CD8-positive, alpha-beta memory T cell (primary cell): ENCODE measurements around the gene PRRG3. TPM values are rescaled to one million over a fixed set of nuclear protein-coding genes. Genes with fewer than 3 reads are reported as not detected.
A peak's percentile ranks its signal among the peaks of the same experiment; 100 is the strongest.

Source experiments
- CTCF ChIA-PET: fragments of 350-600 bp; sonication (Branson Sonifier 250); formaldehyde crosslinking; loops from one replicate; lab custom pipeline; 2021; ENCODE audit warnings: antibody characterized with exemption; lab: Charles Lee
- POLR2A ChIA-PET: fragments of 350-600 bp; sonication (Branson Sonifier 250); formaldehyde crosslinking; loops from one replicate; lab custom pipeline; 2021; ENCODE audit warnings: antibody characterized with exemption; lab: Charles Lee
- DNase-seq, 5 donors: peaks; one replicate each; pipeline versions ENCODE4 v3.0.0 to v3.0.0-alpha.2; 2020 to 2022; ENCODE audit warnings: mixed read lengths in 1 of 5
- H3K27ac ChIP-seq: one replicate; pipeline ENCODE4 v1.7.0; 2013; ENCODE audit warnings: low read depth, mild to moderate bottlenecking, low read length, moderate library complexity
- H3K27me3 ChIP-seq: 2 replicates; pipeline ENCODE4 v1.7.0; 2013; ENCODE audit warnings: low read length, mild to moderate bottlenecking; ENCODE audit not compliant: insufficient read depth, poor library complexity, severe bottlenecking
- H3K36me3 ChIP-seq: 2 replicates; pipeline ENCODE4 v1.7.0; 2013; ENCODE audit warnings: mild to moderate bottlenecking, low read length, moderate library complexity; ENCODE audit not compliant: insufficient read depth
- H3K4me1 ChIP-seq: 2 replicates; pipeline ENCODE4 v1.7.0; 2013; ENCODE audit warnings: mild to moderate bottlenecking, low read length, moderate library complexity; ENCODE audit not compliant: insufficient read depth
- H3K4me3 ChIP-seq: 2 replicates; pipeline ENCODE4 v1.7.0; 2013; ENCODE audit warnings: mild to moderate bottlenecking, low read length
- H3K9me3 ChIP-seq: 2 replicates; pipeline ENCODE4 v1.7.0; 2013; ENCODE audit warnings: mild to moderate bottlenecking, low read length
- H3K27ac Mint-ChIP-seq, 8 donors: one replicate each; pipeline ENCODE4 v1.8.0; 2020 to 2021; ENCODE audit warnings: mixed read lengths in 8 of 8, mild to moderate bottlenecking in 6 of 8, inconsistent platforms in 3 of 8, moderate library complexity in 3 of 8
- H3K27me3 Mint-ChIP-seq, 2 donors: one replicate each; pipeline ENCODE4 v1.8.0; 2020 to 2021; ENCODE audit warnings: mixed read lengths in 2 of 2, mild to moderate bottlenecking in 1 of 2, moderate library complexity in 1 of 2
- H3K36me3 Mint-ChIP-seq, 3 donors: one replicate each; pipeline ENCODE4 v1.8.0; 2020 to 2021; ENCODE audit warnings: mixed read lengths in 3 of 3, inconsistent platforms in 1 of 3, mild to moderate bottlenecking in 1 of 3
- H3K4me1 Mint-ChIP-seq, 3 donors: one replicate each; pipeline ENCODE4 v1.8.0; 2020 to 2021; ENCODE audit warnings: mixed read lengths in 3 of 3, inconsistent platforms in 1 of 3, mild to moderate bottlenecking in 1 of 3
- H3K4me3 Mint-ChIP-seq, 7 donors: one replicate each; pipeline ENCODE4 v1.8.0; 2020 to 2021; ENCODE audit warnings: mixed read lengths in 7 of 7, mild to moderate bottlenecking in 6 of 7, moderate library complexity in 4 of 7, inconsistent platforms in 2 of 7
- H3K9me3 Mint-ChIP-seq, 5 donors: one replicate each; pipeline ENCODE4 v1.8.0; 2020 to 2022; ENCODE audit warnings: mixed read lengths in 5 of 5, mild to moderate bottlenecking in 3 of 5, moderate library complexity in 2 of 5, inconsistent platforms in 1 of 5
- polyA plus RNA-seq: library from polyadenylated mRNA; unstranded; fragments of 300-500 nt; fragmentation: Illumina TruSeq; gene quantifications from one replicate; pipeline ENCODE4 v1.2.3, GENCODE V29; 2021
- total RNA-seq, 2 experiments: library from RNA; stranded (reverse); gene quantifications; one replicate each; pipeline ENCODE4 v1.2.3, GENCODE V29; 2021

PRRG3 gene
- total RNA-seq (not detected), polyA plus RNA-seq (not detected)

DNA sequence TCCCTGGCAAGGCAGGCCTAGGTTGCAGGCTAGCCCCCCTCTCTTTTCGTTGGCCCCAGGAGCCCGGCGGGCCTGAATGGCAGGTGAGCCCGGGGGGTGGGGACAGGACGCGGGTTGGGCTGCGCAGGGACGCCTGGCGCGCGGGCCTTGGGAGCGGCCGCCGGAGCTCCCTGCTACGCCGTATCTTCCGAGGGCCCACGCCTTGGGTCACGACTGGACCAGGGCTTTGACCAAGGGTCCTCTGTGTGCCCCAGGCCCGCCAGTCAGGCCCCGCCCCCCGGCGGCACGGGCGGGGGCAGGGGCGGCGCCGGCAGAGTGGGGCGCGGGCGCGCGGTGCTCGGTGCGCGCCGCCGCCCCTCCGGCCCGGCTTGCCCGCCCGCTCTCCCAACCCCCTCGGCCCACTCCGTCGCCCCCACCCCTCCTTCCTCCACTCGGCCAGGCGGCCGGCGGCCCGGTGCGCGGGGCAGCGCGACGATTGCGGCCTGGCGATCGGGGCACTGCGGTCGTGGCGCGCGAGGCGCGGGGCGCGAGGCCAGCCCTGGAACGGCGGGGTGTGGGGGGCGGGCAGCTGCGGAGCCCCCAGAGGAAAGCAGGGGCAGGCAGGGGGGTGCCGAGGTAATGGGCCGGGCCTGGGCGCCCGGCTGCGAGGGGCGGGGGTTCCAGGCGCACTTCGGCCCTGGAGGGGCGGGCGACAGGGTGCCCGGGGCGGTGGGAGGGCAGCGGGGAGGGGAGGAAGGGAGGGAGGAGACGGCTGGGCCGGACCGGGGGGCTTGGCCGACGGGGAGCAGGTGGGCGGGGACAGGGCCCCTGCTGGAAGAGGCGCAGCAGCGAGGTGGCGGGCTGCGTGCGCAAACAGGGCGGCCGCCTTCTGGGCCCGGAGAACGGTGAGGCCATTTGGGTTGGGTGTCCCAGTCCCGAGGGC lies at the start of gene PRRG3:
Gene PRRG3 (plus strand): TSS at position 798 of the 922 bp plus-strand sequence. CDS start 3,357 bp downstream, outside the sequence.
- ChIA-PET CTCF (no interaction called here), POLR2A (no interaction called here)
- no peaks in the 10 kb centered on the region for H3K27me3 ChIP-seq
- H3K27me3 Mint-ChIP-seq = peaks cover 12 to 13% of the 10 kb centered on the region in 2 donors
- H3K4me3 Mint-ChIP-seq = no peak within 1 kb of the TSS
- no peak within 1 kb of the TSS for H3K27ac ChIP-seq
- H3K9me3 ChIP-seq = no peaks in the 10 kb centered on the region
- no peak for DNase-seq
- H3K4me3 ChIP-seq = no peak within 1 kb of the TSS
- H3K9me3 Mint-ChIP-seq = peaks cover 0 to 2% (median 0%) of the 10 kb centered on the region in 5 donors
- no peak within 1 kb of the TSS for H3K27ac Mint-ChIP-seq
- H3K4me1 ChIP-seq = no peaks in the 10 kb centered on the region
- no peaks in the 10 kb centered on the region for H3K36me3 ChIP-seq
- no peaks in the 10 kb centered on the region for H3K36me3 Mint-ChIP-seq
- no peaks in the 10 kb centered on the region for H3K4me1 Mint-ChIP-seq

DNA sequence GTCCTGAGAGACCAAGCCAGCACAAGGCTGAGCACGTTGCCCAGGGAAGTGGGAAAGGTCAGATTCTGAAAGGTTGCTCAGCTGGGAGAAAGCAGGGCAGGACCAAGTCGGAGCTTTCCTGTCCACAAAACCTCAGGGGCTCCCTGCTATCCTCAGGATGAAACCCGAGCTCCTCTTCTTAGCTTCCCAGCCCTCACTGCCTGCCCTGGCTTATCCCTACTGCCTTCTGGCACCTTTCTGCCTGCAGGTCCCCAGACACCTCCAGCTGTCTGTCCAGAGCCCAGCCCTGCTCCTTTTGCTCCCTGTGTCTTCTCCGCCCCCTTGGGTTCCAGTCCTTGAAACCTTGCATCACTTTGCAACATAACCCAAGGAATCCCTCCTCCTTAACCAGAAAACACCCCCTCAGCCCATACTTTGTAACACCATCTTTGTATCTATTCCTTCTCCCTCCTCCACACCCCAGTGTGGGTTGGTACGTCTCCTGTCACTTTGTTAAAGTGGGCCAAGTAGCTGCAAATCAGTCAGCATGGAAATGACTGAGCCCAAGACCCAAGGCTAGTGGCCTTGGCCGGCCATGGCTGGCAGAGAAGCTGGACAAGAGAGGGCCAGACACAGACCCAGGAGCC lies 20.0 kb upstream of the PRRG3 start:
- H3K36me3 ChIP-seq = no peaks in the 10 kb centered on the region
- Mint-ChIP-seq H3K9me3 (no peaks in the 10 kb centered on the region), H3K4me1 (no peaks in the 10 kb centered on the region), H3K27me3 (peaks cover 12 to 18% of the 10 kb centered on the region in 2 donors), H3K4me3 (no peak overlapping the region), H3K36me3 (no peaks in the 10 kb centered on the region), H3K27ac (no peak overlapping the region)
- H3K4me1 ChIP-seq = no peaks in the 10 kb centered on the region
- CTCF ChIA-PET = no interaction called here
- no peaks in the 10 kb centered on the region for H3K27me3 ChIP-seq
- DNase-seq = no peak
- no peaks in the 10 kb centered on the region for H3K9me3 ChIP-seq
- POLR2A ChIA-PET = no interaction called here
- no peak overlapping the region for H3K4me3 ChIP-seq
- H3K27ac ChIP-seq = no peak overlapping the region

DNA sequence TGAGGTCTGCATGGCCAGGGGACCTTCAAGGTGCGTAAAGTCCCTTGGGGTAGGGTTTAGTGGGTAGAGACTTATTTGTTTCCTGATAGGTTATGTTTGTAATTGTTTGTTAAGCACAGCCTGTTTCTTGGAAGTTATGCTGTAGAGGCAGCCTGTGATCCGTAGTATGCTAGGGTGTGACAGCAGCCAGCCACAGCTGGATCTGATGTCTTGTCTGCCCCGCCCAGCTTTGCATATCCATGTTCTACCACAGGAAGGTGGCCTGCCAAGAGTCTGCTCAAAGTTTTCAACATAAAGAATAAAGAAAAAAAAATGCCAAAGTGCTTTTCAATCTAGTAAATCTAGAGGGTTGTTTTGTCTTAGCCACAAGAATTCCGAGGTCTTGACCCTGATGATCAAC lies 19.1 kb upstream of the PRRG3 start:
- Mint-ChIP-seq H3K36me3 (no peaks in the 10 kb centered on the region), H3K27me3 (peaks cover 11 to 13% of the 10 kb centered on the region in 2 donors), H3K4me1 (no peaks in the 10 kb centered on the region), H3K4me3 (no peak overlapping the region), H3K9me3 (no peaks in the 10 kb centered on the region), H3K27ac (no peak overlapping the region)
- no peak for DNase-seq
- POLR2A ChIA-PET = no interaction called here
- Histone ChIP-seq H3K27ac (no peak overlapping the region), H3K36me3 (no peaks in the 10 kb centered on the region), H3K4me3 (no peak overlapping the region), H3K4me1 (no peaks in the 10 kb centered on the region), H3K9me3 (no peaks in the 10 kb centered on the region), H3K27me3 (no peaks in the 10 kb centered on the region)
- CTCF ChIA-PET = no interaction called here

DNA sequence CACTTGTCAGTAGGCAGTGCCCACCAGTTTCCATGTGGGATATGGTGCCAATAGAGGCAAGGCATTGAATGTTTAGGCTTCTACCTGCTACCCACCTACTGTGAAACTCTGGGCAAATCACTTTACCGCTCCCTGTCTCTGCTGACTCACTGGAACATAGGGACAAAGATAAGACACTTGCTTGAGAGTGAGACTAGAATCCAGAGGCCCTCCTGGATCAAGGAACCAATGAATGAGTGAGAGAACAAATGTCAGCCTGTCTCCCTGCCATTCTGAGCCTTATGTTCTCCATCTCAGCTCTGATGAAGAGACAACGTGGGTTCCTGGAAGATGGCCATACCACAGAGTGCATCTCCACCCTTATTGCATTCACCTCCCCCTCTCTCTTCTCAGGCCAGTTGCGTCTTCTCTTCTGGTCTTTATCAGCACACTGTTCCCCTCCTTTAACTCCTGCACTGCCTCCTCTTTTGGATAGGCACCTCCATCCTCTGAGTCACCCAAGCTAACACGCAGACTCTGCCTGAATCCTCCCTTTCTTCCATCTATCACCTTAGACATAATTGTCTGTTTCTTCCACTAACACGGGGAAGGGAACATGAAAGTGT lies 15.4 kb upstream of the PRRG3 start:
- Mint-ChIP-seq H3K9me3 (no peaks in the 10 kb centered on the region), H3K4me3 (no peak overlapping the region), H3K4me1 (no peaks in the 10 kb centered on the region), H3K27ac (no peak overlapping the region), H3K36me3 (no peaks in the 10 kb centered on the region), H3K27me3 (peaks cover 9 to 20% of the 10 kb centered on the region in 2 donors)
- Histone ChIP-seq H3K9me3 (no peaks in the 10 kb centered on the region), H3K27ac (no peak overlapping the region), H3K36me3 (no peaks in the 10 kb centered on the region), H3K4me1 (no peaks in the 10 kb centered on the region), H3K4me3 (no peak overlapping the region), H3K27me3 (no peaks in the 10 kb centered on the region)
- POLR2A ChIA-PET = no interaction called here
- no peak for DNase-seq
- CTCF ChIA-PET = interaction anchor here (2.2 kb wide), 1 partner anchor 528 kb away, joined by 13 read pairs; no protein-coding TSS in a partner anchor

DNA sequence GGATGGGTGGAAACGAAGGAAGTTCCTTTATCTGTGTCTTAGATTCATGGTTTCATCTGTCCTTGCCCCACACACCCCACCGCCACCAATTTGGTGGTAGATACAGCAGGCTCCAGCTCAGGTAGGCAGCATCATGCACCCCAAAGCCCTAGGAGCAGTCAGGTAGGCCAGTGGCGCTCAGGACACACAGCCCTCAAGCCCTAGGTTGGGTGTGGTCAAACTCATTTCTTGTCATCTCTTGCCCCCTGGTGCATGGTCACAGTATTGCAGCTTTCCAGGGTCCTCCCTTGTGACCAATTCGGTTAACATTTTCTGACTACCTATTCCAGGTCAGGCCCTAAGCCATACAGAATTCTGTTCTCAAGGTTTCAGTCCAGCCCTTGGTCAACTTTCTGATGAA lies 14.5 kb upstream of the PRRG3 start:
- Mint-ChIP-seq H3K27me3 (peaks cover 9 to 15% of the 10 kb centered on the region in 2 donors), H3K36me3 (no peaks in the 10 kb centered on the region), H3K27ac (peak overlapping the region in 1 of 8 donors; percentile 51), H3K9me3 (no peaks in the 10 kb centered on the region), H3K4me1 (no peaks in the 10 kb centered on the region), H3K4me3 (no peak overlapping the region)
- Histone ChIP-seq H3K4me1 (no peaks in the 10 kb centered on the region), H3K27me3 (no peaks in the 10 kb centered on the region), H3K9me3 (no peaks in the 10 kb centered on the region), H3K4me3 (no peak overlapping the region), H3K27ac (no peak overlapping the region), H3K36me3 (no peaks in the 10 kb centered on the region)
- ChIA-PET CTCF (interaction anchor here (2.2 kb wide), 1 partner anchor 529 kb away, joined by 13 read pairs; no protein-coding TSS in a partner anchor), POLR2A (no interaction called here)
- DNase-seq = peak in 4 of 5 donors; percentile 20 to 61 (median 26)

DNA sequence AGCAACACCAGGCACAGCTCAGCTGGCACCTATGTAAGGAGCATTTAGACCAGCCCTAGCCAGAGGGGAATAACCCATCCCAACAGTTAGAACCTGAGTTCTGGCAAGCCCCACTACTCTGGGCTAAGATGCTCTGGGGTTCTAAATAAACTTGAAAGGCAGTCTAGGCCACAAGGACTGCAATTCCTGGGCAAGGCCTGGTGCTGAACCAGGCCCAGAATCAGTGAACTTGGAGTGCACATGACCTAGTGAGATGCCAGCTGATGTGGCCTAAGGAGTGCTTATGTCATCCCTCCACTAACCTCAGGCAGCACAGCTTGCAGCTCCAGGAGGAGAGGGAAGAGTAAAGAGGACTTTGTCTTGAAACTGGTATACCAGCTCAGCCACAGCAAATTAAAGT lies 7.6 kb upstream of the PRRG3 start:
- POLR2A ChIA-PET = no interaction called here

DNA sequence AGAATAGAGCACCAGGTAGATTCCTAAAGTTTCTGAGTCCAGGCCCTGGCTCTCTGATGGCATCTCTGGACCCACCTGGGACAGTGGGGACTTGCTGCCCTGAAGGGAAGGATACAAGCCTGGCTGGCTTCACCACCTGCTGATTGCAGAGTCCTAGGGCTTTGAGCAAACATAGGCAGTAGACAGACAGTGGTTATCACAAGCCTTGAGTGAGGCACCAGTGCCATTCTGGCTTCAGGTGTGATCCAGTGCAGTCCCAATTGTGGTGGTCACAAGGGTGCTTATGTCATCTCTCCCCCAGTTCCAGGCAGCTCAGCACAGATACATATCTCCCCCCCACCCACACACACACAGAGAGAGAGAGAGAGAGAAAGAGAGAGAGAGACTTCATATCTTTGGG lies 6.6 kb upstream of the PRRG3 start:
- Mint-ChIP-seq H3K4me1 (no peaks in the 10 kb centered on the region), H3K36me3 (no peaks in the 10 kb centered on the region), H3K27ac (no peak overlapping the region), H3K27me3 (peaks cover 3 to 6% of the 10 kb centered on the region in 2 donors), H3K4me3 (no peak overlapping the region), H3K9me3 (peaks cover 0 to 2% (median 0%) of the 10 kb centered on the region in 5 donors)
- Histone ChIP-seq H3K36me3 (no peaks in the 10 kb centered on the region), H3K9me3 (no peaks in the 10 kb centered on the region), H3K27me3 (no peaks in the 10 kb centered on the region), H3K27ac (no peak overlapping the region), H3K4me3 (no peak overlapping the region), H3K4me1 (no peaks in the 10 kb centered on the region)
- CTCF ChIA-PET = no interaction called here
- DNase-seq = no peak
- POLR2A ChIA-PET = no interaction called here

More for the DNA sequence above, 7.6 kb upstream of the PRRG3 start:
- H3K36me3 Mint-ChIP-seq = no peaks in the 10 kb centered on the region
- Histone ChIP-seq H3K27ac (no peak overlapping the region), H3K9me3 (no peaks in the 10 kb centered on the region), H3K4me1 (no peaks in the 10 kb centered on the region), H3K4me3 (no peak overlapping the region), H3K36me3 (no peaks in the 10 kb centered on the region), H3K27me3 (no peaks in the 10 kb centered on the region)
- peaks cover 0 to 9% of the 10 kb centered on the region in 2 donors for H3K27me3 Mint-ChIP-seq
- no peak for DNase-seq
- no peak overlapping the region for H3K4me3 Mint-ChIP-seq
- H3K9me3 Mint-ChIP-seq = no peaks in the 10 kb centered on the region
- no peaks in the 10 kb centered on the region for H3K4me1 Mint-ChIP-seq
- no peak overlapping the region for H3K27ac Mint-ChIP-seq
- CTCF ChIA-PET = no interaction called here

DNA sequence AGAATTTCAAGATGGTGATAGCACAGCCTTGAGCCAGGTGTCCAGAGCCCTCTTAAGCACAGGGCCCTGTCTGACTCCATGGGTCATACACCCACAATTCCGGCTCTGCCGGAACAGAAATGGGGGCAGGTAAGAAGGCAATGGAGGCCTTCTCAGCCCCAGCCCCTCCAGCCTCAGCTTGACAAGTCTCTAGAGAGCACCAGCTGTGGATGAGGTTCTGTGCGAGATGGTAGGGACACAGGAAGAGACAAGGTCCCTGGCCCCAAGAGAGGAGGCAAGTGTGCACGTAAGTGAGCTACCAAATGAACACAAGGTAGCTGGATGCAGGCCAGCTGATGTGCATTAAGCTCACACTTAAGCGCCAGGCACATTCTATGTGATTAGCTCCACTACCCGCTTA lies 2.4 kb upstream of the PRRG3 start:
- Mint-ChIP-seq H3K27me3 (peaks cover 10 to 13% of the 10 kb centered on the region in 2 donors), H3K4me1 (no peaks in the 10 kb centered on the region), H3K27ac (no peak overlapping the region), H3K4me3 (no peak overlapping the region), H3K9me3 (peaks cover 0 to 2% (median 0%) of the 10 kb centered on the region in 5 donors), H3K36me3 (no peaks in the 10 kb centered on the region)
- CTCF ChIA-PET = no interaction called here
- no peaks in the 10 kb centered on the region for H3K36me3 ChIP-seq
- H3K27me3 ChIP-seq = no peaks in the 10 kb centered on the region
- H3K9me3 ChIP-seq = no peaks in the 10 kb centered on the region
- no peak overlapping the region for H3K4me3 ChIP-seq
- no peak overlapping the region for H3K27ac ChIP-seq
- POLR2A ChIA-PET = no interaction called here
- no peaks in the 10 kb centered on the region for H3K4me1 ChIP-seq
- no peak for DNase-seq
